ENCODE results near the gene RPA3.

Gene RPA3

DNA sequence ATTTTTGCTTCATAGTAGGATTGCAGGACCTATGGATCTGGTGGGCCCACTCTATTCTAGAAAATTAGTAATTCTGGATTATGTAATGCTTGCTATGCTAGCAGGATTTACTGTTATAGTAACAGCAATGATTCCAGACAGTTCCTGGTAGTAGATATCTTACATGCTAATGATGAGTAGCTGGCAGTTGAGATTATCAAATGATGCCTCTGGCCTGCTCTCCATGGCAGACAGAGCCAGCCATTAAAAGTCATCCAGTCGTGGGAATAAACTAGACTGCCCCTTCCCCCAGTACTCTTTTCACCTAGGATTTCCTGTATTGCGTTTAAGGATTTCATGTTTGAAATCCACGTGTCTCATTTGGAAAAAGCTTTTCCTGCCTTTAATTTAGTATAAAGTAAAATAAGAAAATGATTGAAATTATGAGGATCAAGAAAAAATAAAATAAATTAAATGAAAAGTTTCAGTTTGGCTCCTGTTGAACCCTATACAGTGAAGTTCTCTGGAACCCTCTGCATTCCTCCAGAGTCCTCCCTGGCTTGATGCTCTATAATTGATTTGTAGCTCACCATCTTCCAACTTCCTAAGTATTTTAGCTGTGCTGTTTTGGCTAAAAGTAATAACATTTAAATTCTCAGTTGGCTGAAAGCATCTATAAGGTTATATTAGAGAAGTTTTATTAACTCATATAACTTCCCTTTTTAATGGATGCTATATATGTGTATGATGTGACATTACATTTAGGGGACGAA, 63.3 kb downstream of the RPA3 start:
- Histone ChIP-seq H3K27me3 (ENCODE audit: insufficient read depth, poor library complexity, severe bottlenecking) (no peaks in the 10 kb centered on the region), H3K27ac (replicated peaks) (no peak overlapping the region), H3K4me3 (replicated peaks; ENCODE audit: insufficient read depth, low read length) (no peak overlapping the region)
- TF ChIP-seq GABPA (IDR thresholded peaks at IDR 0.05; ENCODE audit: low read depth) (no peak), POLR2AphosphoS5 (IDR thresholded peaks at IDR 0.05; ENCODE audit: low read depth) (no peak), SPI1 (IDR thresholded peaks at IDR 0.05; ENCODE audit: borderline replicate concordance, low read depth) (no peak)
- TF ChIP-seq, protein P1, sequence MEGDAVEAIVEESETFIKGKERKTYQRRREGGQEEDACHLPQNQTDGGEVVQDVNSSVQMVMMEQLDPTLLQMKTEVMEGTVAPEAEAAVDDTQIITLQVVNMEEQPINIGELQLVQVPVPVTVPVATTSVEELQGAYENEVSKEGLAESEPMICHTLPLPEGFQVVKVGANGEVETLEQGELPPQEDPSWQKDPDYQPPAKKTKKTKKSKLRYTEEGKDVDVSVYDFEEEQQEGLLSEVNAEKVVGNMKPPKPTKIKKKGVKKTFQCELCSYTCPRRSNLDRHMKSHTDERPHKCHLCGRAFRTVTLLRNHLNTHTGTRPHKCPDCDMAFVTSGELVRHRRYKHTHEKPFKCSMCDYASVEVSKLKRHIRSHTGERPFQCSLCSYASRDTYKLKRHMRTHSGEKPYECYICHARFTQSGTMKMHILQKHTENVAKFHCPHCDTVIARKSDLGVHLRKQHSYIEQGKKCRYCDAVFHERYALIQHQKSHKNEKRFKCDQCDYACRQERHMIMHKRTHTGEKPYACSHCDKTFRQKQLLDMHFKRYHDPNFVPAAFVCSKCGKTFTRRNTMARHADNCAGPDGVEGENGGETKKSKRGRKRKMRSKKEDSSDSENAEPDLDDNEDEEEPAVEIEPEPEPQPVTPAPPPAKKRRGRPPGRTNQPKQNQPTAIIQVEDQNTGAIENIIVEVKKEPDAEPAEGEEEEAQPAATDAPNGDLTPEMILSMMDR (IDR thresholded peaks at IDR 0.05; ENCODE audit: insufficient read depth, low read length) = no peak
- TF ChIP-seq, protein P2, sequence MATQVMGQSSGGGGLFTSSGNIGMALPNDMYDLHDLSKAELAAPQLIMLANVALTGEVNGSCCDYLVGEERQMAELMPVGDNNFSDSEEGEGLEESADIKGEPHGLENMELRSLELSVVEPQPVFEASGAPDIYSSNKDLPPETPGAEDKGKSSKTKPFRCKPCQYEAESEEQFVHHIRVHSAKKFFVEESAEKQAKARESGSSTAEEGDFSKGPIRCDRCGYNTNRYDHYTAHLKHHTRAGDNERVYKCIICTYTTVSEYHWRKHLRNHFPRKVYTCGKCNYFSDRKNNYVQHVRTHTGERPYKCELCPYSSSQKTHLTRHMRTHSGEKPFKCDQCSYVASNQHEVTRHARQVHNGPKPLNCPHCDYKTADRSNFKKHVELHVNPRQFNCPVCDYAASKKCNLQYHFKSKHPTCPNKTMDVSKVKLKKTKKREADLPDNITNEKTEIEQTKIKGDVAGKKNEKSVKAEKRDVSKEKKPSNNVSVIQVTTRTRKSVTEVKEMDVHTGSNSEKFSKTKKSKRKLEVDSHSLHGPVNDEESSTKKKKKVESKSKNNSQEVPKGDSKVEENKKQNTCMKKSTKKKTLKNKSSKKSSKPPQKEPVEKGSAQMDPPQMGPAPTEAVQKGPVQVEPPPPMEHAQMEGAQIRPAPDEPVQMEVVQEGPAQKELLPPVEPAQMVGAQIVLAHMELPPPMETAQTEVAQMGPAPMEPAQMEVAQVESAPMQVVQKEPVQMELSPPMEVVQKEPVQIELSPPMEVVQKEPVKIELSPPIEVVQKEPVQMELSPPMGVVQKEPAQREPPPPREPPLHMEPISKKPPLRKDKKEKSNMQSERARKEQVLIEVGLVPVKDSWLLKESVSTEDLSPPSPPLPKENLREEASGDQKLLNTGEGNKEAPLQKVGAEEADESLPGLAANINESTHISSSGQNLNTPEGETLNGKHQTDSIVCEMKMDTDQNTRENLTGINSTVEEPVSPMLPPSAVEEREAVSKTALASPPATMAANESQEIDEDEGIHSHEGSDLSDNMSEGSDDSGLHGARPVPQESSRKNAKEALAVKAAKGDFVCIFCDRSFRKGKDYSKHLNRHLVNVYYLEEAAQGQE (IDR thresholded peaks at IDR 0.05; ENCODE audit: insufficient replicate concordance, low read depth) = no peak
- DNase-seq (ENCODE audit: low read depth in 1 of 2, low spot score in 1 of 2) = no peak

DNA sequence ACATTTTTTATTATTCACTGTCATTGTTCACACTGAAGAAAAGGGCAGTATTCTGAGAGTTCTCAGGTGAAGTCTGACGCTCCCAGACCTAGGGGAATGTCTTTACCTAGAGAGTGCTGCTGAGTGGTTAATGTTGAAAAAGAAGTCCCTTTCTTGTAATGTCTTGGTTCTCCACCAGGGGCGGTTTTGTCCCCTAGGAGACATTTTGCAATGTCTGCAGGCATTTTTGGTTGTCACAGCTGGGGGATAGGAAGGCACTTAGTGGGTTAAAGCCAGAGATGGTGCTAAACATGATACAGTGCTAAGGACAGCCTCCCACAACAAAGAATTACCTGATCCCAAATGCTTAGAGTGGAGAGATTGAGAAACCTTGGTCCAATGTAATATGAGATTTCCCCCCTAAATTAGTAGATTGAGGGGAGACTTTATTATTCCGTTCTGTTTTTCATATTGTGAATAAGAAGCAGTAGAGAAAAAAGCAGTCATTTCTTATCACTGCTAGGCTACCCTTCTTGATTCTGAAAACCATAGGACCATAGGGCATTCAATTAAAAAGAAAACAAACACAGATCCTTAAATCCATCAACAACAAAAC, 64.7 kb downstream of the RPA3 start:
- Histone ChIP-seq H3K27ac (replicated peaks) (no peak overlapping the region), H3K27me3 (ENCODE audit: insufficient read depth, poor library complexity, severe bottlenecking) (no peaks in the 10 kb centered on the region), H3K4me3 (replicated peaks; ENCODE audit: insufficient read depth, low read length) (no peak overlapping the region)
- TF ChIP-seq, protein P1 (IDR thresholded peaks at IDR 0.05; ENCODE audit: insufficient read depth, low read length) = peak; percentile 11
- no peak for TF ChIP-seq POLR2AphosphoS5 (IDR thresholded peaks at IDR 0.05; ENCODE audit: low read depth)
- DNase-seq (ENCODE audit: low read depth in 1 of 2, low spot score in 1 of 2) = peak in 1 of 2 experiments; percentile 32

DNA sequence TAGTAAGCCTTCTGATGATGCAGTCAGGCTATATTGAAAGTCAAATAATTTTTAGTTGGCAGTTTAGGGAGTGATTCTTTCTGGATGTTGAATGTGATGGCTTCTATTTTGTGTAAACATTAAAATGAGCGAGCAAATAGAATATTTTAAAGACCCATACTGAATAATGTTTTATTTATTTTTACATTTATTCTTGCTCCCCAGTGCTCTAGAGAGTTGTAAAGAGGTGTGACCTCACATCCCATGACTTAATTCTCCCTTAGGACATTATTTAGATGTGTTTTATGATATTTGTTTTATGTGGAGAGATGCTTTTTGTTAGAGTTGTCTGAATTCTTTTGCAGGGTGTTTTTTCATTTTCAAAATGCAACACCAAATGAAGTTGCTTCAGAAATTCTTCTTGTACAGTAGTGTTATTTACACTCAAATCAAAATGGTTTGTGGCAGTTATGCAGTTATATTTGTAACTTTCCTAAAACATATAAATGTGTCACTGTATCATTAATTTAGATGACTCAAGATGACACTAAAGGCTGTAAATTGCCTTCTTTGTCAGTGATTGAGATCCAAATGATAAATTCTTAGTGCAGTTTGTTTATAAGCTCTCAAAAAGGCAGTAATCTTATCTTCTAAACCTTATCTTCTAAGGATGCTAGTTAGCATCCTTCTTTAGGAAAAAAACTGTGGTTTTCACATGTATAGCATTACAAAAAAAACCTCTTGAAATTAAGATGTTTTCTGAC, 65.4 kb downstream of the RPA3 start:
- no peaks in the 10 kb centered on the region for H3K27me3 ChIP-seq (ENCODE audit: insufficient read depth, poor library complexity, severe bottlenecking)
- H3K27ac ChIP-seq (replicated peaks) = no peak overlapping the region
- H3K4me3 ChIP-seq (replicated peaks; ENCODE audit: insufficient read depth, low read length) = no peak overlapping the region
- DNase-seq (ENCODE audit: low read depth in 1 of 2, low spot score in 1 of 2) = no peak
- TF ChIP-seq GABPA (IDR thresholded peaks at IDR 0.05; ENCODE audit: low read depth) (no peak), SPI1 (IDR thresholded peaks at IDR 0.05; ENCODE audit: borderline replicate concordance, low read depth) (no peak), POLR2AphosphoS5 (IDR thresholded peaks at IDR 0.05; ENCODE audit: low read depth) (no peak)
- TF ChIP-seq, protein P2 (IDR thresholded peaks at IDR 0.05; ENCODE audit: insufficient replicate concordance, low read depth) = no peak

DNA sequence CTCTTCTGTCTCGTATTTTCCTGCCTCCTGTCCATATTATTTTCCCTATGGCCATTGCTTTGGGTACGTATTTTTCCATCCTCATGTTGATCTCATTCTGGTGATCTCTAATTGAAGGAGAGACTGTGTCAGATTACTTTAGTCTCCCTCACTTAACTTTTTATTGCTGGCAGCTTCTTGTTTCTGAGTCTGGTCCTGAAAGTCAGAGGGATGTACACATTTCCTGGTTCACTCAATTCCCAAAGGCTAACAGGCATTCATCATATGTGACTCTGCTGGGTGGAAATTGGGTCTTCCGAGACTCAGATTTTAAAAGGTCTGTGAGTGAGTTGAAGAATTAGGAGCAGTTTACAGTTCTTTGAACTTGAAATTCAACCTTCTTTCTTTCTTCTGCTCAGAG, 66.9 kb downstream of the RPA3 start:
- no peak overlapping the region for H3K4me3 ChIP-seq (replicated peaks; ENCODE audit: insufficient read depth, low read length)
- no peak for DNase-seq (ENCODE audit: low read depth in 1 of 2, low spot score in 1 of 2)
- H3K27ac ChIP-seq (replicated peaks) = no peak overlapping the region
- TF ChIP-seq SPI1 (IDR thresholded peaks at IDR 0.05; ENCODE audit: borderline replicate concordance, low read depth) (no peak), GABPA (IDR thresholded peaks at IDR 0.05; ENCODE audit: low read depth) (no peak), POLR2AphosphoS5 (IDR thresholded peaks at IDR 0.05; ENCODE audit: low read depth) (no peak)
- TF ChIP-seq, protein P1 (IDR thresholded peaks at IDR 0.05; ENCODE audit: insufficient read depth, low read length) = no peak
- TF ChIP-seq, protein P2 (IDR thresholded peaks at IDR 0.05; ENCODE audit: insufficient replicate concordance, low read depth) = no peak
- H3K27me3 ChIP-seq (ENCODE audit: insufficient read depth, poor library complexity, severe bottlenecking) = no peaks in the 10 kb centered on the region

Data from HL-60 (cell line).